GM19467 (cell line): ENCODE results near the gene MRFAP1.

Experiments used
- ATAC-seq: cut with Tn5 transposase; IDR thresholded peaks from one replicate; pipeline ENCODE4 v1.9.1; 2021; ENCODE audit warnings: mild to moderate bottlenecking, moderate library complexity; ENCODE audit not compliant: unreplicated experiment

The MRFAP1 gene

DNA sequence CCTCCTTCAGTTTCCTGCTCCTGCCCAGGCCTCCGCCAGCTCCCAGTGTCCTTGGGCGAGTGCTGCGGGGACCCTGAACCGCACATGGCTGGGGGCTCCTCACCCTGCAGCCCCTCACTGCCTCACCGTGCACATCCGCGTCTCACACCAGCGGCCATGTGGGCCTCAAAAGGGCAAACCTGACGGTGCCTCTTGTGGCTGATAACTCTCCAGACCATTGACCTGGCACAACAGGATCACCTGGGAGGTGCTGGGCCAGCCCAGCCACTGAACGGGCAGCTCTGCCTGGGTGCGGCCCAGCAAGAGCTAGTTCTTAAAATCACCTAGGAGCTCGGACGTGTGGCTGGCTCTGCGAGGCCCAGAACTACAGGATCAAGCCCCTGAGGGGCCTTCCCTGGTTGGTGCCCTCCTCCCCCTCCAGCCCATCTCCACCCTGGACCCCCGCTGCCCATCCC, 49.0 kb downstream of the MRFAP1 start:
- ATAC-seq = no peak
